Left ventricle myocardium superior (tissue), 1 donor: ENCODE data around the gene INPP4B. TPM values are rescaled to one million over a fixed set of nuclear protein-coding genes. Genes with fewer than 3 reads are reported as not detected.

Experiments used
- ATAC-seq: fragments of 200-7000 bp; cut with Tn5 transposase; one replicate; pipeline ENCODE4 v1.9.1; 2020; ENCODE audit warnings: mild to moderate bottlenecking, moderate library complexity
- DNase-seq: peaks from one replicate; pipeline ENCODE4 v3.0.0-alpha.2; 2020
- intact Hi-C: fragments of 100-400 bp; cut with micrococcal nuclease; formaldehyde crosslinking; loops from one replicate; pipeline ENCODE4 v1.11.0; 2022
- total RNA-seq: library from RNA; stranded (reverse); fragmentation: NEBNext Ultra II Directional; extraction: Animal tissue kit (Norgen Biotek cat#: 25700); gene quantifications from one replicate; pipeline ENCODE4 v1.2.1, GENCODE V29; 2021
- donor health status: DM: no; HTN: yes; CAD: no; lungs with severe emphysema.

Gene INPP4B
- total RNA-seq, 1 donor from 2014 or later, result 15.5 TPM

- intact Hi-C loops, result no loop called here
Measured at GRCh38 chr4:142312391-142312790, 533.7 kb downstream of the INPP4B start.

GRCh38 chr4:142311916-142312315, 534.2 kb downstream of the INPP4B start:
- intact Hi-C loops, result no loop called here
- ATAC-seq (no peak), DNase-seq (no peak)

More at GRCh38 chr4:142312391-142312790, 533.7 kb downstream of the INPP4B start:
- DNase-seq (no peak), ATAC-seq (peak; percentile 29)

GRCh38 chr4:142309772-142310171, 536.3 kb downstream of the INPP4B start:
- ATAC-seq (peak; percentile 22), DNase-seq (no peak)
- intact Hi-C loops, result no loop called here

- no peak for DNase-seq
- intact Hi-C loops, result no loop called here
- peak; percentile 44 for ATAC-seq
Measured at GRCh38 chr4:142307857-142308256, 538.2 kb downstream of the INPP4B start.

GRCh38 chr4:142297313-142297712, 548.8 kb downstream of the INPP4B start:
- ATAC-seq (no peak), DNase-seq (no peak)
- intact Hi-C loops, result no loop called here

GRCh38 chr4:142293536-142293935, 552.6 kb downstream of the INPP4B start:
- intact Hi-C loops, result no loop called here
- ATAC-seq (no peak), DNase-seq (no peak)

GRCh38 chr4:142292231-142292630, 553.9 kb downstream of the INPP4B start:
- intact Hi-C loops, result no loop called here
- ATAC-seq, result no peak
- DNase-seq, result no peak

- intact Hi-C loops, result no loop called here
- DNase-seq (no peak), ATAC-seq (no peak)
Measured at GRCh38 chr4:142291299-142292050, 554.6 kb downstream of the INPP4B start.

GRCh38 chr4:142287371-142287770, 558.7 kb downstream of the INPP4B start:
- ATAC-seq (no peak), DNase-seq (no peak)
- intact Hi-C loops, result no loop called here

GRCh38 chr4:142285222-142285583, 560.9 kb downstream of the INPP4B start:
- DNase-seq (no peak), ATAC-seq (no peak)
- intact Hi-C loops, result no loop called here

GRCh38 chr4:142284402-142285221, 561.5 kb downstream of the INPP4B start:
- intact Hi-C loops, result no loop called here
- DNase-seq, result no peak
- no peak for ATAC-seq

- ATAC-seq, result no peak
- DNase-seq, result no peak
- intact Hi-C loops, result no loop called here
Measured at GRCh38 chr4:142282870-142283431, 563.1 kb downstream of the INPP4B start.

GRCh38 chr4:142281999-142282398, 564.1 kb downstream of the INPP4B start:
- intact Hi-C loops, result no loop called here
- no peak for DNase-seq
- ATAC-seq, result no peak

GRCh38 chr4:142278663-142279062, 567.4 kb downstream of the INPP4B start:
- intact Hi-C loops, result no loop called here
- DNase-seq, result no peak
- ATAC-seq, result no peak

- intact Hi-C loops, result no loop called here
- DNase-seq (no peak), ATAC-seq (no peak)
Measured at GRCh38 chr4:142278171-142278570, 567.9 kb downstream of the INPP4B start.

- intact Hi-C loops, result no loop called here
- DNase-seq (no peak), ATAC-seq (no peak)
Measured at GRCh38 chr4:142274137-142274536, 572.0 kb downstream of the INPP4B start.

- no peak for ATAC-seq
- no peak for DNase-seq
- intact Hi-C loops, result no loop called here
Measured at GRCh38 chr4:142272452-142272851, 573.6 kb downstream of the INPP4B start.

- ATAC-seq (no peak), DNase-seq (no peak)
- intact Hi-C loops, result no loop called here
Measured at GRCh38 chr4:142271832-142272231, 574.3 kb downstream of the INPP4B start.

GRCh38 chr4:142267101-142267500, 579.0 kb downstream of the INPP4B start:
- DNase-seq, result no peak
- intact Hi-C loops, result no loop called here

GRCh38 chr4:142265946-142266345, 580.2 kb downstream of the INPP4B start:
- no peak for DNase-seq
- intact Hi-C loops, result no loop called here
- ATAC-seq, result peak; percentile 45

More at GRCh38 chr4:142267101-142267500, 579.0 kb downstream of the INPP4B start:
- ATAC-seq, result no peak
